HG03342 (cell line): ENCODE data around the gene DUSP3.
"Not testable (repeated sequence)": the region's sequence is repeated elsewhere in the genome, so short reads cannot be mapped to it uniquely, and the experiment has no call there.

Source experiments
- ATAC-seq: cut with Tn5 transposase; IDR thresholded peaks from one replicate; pipeline ENCODE4 v1.9.1; 2021; ENCODE audit warnings: mild to moderate bottlenecking, moderate library complexity; ENCODE audit not compliant: unreplicated experiment

DUSP3 gene

DNA sequence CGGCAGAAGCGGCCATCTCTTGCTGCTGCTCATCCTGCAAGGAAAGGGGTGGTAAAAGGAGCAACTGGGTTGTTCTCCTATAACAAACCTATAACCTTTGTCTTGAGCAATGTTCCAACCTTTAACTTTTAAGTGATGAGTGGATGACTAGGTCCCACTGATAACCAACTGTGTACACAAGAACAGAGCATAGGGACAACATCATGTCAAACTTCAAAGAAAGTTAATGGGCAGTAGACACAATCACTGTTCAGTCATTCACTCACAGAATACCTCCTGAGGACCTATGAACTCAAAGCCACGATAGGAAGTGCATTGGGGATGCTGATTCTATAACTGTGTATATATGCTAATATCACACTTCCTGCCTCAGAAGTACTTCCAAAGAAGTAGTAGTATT, 23.1 kb upstream of the DUSP3 start:
- no peak for ATAC-seq

DNA sequence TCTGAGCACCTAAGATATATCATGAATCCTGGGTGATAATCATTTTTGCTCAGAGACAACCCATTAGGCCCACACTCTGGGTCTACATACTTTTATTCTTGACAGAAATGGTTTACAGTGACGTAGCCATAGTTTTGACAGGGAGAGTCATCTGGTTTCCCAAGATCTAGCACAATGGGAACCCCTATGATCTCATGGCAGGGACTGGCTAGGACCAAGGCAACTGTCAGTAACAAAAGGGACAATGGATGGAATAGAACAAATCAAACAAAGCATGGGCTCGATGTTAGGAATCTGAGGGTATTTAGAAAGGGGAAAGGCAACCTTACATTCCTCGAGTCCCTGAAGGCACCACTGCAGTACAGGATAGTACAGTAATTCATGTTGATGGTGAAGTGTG, 22.0 kb upstream of the DUSP3 start:
- no peak for ATAC-seq

DNA sequence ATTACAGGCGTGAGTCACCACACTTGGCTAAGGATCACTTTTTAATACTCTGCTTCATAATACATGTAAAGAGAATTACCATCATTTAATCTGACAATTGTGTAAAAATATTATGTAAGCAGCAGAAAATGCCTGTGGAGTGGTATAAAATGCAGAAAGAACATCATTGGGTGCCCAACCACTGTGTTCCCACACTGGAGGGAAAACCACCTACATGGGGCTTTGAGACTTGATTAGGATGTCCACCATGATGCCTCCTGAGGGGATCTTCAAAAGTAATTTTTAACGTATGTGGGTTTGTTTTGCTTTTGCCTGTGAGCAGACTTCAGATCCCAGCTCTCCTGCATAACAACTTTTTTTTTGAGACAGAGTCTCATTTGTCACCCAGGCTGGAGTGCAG, 20.3 kb upstream of the DUSP3 start:
- ATAC-seq = no peak

DNA sequence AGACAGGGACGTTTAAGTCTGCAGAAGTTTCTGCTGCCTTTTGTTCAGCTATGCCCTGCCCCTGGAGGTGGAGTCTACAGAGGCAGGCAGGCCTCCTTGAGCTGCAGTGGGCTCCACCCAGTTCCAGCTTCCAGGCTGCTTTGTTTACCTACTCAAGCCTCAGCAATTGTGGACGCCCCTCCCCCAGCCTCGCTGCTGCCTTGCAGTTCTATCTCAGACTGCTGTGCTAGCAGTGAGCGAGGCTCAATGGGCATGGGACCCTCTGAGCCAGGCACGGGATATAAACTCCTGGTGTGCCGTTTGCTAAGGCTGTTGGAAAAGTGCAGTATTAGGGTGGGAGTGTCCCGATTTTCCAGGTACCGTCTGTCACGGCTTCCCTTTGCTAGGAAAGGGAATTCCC, 19.2 kb upstream of the DUSP3 start:
- not testable (repeated sequence) for ATAC-seq

DNA sequence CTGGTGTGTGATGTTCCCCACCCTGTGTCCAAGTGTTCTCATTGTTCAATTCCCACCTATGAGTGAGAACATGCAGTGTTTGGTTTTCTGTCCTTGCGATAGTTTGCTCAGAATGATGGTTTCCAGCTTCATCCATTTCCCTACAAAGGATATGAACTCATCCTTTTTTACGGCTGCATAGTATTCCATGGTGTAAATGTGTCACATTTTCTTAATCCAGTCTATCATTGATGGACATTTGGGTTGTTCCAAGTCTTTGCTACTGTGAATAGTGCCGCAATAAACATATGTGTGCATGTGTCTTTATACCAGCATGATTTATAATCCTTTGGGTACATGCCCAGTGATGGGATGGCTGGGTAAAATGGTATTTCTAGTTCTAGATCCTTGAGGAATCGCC, 13.9 kb upstream of the DUSP3 start:
- ATAC-seq = not testable (repeated sequence)

DNA sequence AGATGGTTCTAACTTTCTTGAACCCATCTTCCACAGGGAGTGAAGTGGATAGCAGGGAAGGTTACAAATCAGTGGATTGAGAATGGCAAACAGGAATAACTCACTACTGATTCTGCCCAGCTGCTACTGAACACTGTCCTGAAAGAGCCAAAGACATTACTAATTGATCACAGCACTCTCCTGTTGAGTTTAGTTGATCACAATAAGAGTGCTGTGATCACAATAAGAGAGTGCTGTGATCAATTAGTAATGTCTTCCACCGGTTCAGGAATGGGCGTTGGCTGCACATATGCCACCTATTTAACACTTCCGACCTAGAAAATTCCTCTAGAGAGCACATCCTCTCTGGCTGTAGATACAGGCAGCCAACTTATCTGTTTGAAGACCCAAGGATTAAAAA, 12.8 kb upstream of the DUSP3 start:
- ATAC-seq = no peak

DNA sequence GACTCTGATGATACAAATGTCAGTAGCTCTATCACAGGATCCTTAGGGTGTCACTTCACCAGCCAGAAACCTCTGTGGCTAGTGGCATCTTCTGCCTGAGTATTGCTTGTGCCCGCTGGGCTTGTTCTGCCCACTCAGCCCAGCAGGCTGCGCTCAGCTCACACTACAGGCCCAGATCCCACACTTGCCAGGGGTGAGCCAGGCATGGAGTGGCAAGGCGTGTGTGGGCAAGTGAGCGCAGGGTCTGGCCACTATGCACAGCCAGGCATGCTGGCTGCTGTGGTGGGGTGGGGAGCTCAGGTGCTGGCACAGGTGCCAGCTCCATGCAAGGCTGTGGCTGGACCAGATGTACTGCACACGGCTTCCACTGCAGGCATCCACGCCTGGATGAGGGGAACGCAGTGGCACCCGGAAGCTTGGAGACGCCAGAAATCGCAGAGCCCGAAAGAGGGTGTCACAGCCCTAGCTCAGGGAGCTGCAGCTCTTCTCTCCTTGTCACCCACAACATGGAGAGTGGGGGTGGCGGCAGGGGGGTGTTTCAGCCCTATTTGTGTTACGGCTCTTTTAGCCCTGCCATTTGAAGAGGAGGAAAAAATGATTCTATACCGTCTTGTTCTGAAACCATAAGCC, 11.6 kb upstream of the DUSP3 start:
- ATAC-seq = no peak

DNA sequence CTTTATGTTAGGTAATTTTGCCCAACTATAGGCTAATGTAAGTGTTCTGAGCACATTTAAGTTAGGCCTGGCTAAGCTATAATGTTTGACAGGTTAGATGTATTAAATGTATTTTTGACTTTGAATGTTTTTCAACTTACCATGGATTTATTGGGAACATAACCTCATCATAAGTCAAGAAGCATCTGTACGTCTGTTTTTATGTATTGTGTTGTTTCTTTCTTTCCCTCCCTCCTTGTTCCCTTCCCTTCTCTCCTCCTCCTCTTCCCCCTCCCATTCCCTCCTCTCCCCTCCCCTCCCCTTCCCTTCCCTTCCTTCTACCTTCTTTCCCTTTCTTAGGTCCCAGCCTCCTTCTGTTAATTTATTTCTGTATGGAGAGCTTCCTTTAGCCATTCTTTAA, 10.7 kb upstream of the DUSP3 start:
- no peak for ATAC-seq

DNA sequence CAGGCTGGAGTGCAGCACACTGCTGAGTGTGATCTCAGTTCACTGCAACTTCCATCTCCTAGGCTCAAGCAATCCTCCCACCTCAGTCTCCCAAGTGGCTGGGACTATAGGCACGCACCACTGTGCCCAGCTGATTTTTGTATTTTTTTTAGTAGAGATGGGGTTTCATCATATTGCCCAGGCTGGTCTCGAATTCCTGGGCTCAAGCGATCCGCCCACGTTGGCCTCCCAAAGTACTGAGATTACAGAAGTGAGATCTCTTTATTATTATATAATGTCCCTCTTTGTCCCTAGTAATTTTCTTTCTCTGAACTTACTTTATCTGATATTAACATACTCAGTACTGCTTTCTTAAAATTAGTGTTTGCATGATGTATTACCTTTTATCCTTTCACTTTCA, 9.8 kb upstream of the DUSP3 start:
- ATAC-seq = no peak

DNA sequence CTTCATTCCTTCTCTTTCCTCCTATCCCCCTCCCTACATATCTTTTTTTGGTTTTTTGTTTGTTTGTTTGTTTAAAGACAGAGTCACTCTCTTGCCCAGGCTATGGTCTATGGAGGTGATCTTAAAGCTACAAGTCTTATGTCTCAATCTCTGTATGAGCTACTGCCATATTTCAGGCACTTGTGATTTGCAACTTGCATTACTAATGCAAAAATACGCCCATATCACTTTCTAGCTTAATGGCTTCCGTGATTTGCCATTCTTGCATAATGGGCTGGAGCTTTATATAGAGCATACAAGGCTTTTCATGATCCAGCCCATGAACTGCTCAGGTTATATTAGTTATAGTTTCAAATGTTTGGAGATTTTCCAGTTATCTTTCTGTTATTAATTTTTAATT, 9.0 kb upstream of the DUSP3 start:
- ATAC-seq = no peak

DNA sequence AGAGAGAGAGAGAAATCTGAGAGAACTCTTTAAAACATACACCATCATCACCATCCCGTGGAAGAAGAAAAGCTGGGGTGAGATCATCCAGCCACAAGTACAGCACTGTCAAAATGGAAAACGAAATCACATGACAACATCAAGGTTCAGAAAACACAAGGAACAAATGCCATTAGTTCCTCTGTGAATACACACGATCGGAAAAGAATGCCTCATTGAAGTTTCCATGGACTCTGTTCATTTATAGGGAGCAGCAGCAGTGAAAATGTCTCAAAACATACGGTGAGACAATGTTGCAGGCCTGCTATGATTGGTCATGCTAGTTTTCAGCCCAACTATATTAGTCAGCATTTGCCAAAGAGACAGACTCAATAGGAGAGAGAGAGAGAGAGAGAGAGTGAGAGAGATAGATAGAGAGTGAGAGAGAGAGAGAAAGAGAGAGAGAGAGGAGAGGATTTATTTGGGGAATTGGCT, 5.9 kb upstream of the DUSP3 start:
- no peak for ATAC-seq

DNA sequence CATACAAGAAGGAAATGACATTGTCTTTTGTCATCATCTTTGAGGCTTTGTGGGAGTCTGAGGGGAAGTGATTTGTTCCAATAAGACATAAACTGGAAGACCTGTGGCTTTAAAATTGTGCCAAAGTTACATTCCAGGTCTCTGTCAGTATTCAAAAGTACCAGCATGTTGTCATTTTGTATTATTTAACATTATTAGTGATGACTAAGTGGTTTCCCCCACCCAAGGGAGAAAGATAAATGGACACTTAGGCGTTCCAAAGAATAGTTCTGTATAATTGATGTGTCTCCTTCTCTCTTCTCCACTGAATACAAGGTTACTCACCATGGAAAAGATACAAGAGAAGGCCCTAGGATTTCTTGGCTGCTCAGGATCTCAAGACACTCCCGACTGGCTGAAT, 5.3 kb upstream of the DUSP3 start:
- ATAC-seq = no peak

DNA sequence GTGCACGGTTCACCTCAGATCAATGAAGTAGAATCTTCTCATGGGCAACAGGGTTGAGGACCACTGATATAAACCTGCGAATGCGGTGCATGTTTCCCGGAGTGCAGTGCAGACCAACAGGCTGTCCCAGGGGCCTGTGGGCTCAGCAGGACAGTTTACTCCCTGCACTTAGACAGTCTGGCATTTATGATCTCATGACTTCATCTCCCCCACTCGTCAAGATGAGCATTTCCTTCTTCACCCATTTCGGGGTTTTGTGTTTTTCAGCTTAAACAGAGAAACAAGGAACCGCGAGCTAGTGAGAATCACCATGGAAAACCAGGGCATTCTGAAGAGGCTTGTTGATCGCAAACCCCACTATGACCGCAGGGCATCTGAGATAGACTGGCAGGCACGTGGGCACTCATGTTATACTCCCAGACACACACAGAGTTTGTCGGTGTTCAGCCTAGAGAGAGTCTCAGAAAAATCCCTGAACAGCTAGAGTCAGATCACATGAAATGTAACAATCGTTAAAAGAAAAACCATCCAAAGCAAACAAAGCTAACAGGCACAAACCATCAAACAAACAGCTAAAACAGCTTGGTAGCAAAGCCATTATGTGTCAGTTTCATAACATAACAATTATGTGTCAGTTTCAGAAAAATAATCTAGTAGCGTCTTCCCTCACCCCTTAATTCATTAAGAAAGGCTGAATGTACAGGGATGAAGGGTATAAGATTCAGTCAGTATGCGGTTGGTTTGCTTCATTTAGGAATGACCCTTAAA, 4.3 kb upstream of the DUSP3 start:
- no peak for ATAC-seq

DNA sequence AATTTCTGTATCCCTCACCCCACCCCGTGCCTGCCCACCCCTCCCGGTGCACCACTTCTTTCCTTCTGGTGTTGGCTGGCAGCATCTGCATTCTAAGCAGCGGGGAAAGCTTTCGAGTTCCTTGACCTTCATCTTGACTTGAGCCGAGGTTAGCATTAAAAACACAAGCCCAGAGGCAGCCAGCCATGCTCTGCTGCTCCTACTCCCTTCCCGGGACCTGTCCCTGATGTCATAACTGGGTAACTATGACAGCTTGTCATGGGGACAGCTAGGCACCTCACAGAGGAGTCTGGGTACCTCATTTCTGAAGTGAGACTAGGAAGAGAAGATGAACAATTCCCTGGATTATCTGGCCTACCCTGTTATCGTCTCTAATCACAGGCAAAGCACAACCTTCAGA, 1.4 kb upstream of the DUSP3 start, which contains the start of gene CFAP97D1:
CFAP97D1 (plus strand) TSS at position 301 of the 400 bp plus-strand sequence; CDS start at position 329, 28 bp downstream.
- ATAC-seq = no peak

DNA sequence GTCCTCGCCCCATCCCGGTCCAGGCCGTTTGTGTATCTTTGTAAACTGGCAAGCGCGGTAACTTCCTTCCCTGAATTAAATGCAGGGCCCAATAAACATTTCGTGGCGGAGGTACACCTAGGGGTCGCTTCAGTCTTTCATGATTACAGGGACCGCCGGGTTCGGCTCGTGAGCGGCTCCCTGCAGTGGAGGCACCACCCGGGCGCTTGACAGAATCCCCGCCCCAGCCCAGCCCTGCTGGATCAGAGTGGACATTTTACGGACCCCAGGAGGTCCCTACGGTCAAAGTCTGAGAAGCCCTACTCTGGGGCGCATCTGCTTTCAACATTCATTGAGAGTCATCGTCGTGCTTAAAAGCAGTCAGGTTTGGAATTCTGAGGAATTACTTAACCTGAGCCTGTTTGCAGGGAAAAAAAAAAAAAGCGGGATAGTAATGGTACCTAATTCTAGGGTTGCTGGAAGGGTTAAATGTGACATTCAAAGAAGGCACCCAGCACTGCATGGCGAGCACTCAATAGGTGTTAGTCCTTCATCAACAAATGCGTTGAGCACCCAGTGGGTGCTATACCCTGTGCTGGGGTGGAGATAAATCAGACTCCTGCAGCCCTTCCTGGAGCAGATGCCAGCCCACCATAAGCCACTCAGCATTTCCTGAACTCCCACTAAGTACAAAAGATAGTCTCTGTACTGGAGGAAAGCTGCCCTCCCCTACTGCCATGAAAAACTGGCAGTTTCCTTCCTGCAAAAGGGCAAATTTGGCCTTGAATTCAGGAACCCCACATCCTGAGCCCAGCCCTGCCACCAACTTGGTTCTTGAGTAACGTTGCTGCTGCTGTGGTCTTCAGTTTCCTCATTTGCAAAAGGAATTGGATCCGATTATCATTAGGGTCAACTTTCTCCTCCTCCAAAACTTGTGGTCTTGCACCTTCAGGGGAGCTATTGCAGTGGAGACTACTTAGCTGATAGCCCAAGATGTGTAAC, 658 bp upstream of the DUSP3 start:
- ATAC-seq = peak; percentile 15

DNA sequence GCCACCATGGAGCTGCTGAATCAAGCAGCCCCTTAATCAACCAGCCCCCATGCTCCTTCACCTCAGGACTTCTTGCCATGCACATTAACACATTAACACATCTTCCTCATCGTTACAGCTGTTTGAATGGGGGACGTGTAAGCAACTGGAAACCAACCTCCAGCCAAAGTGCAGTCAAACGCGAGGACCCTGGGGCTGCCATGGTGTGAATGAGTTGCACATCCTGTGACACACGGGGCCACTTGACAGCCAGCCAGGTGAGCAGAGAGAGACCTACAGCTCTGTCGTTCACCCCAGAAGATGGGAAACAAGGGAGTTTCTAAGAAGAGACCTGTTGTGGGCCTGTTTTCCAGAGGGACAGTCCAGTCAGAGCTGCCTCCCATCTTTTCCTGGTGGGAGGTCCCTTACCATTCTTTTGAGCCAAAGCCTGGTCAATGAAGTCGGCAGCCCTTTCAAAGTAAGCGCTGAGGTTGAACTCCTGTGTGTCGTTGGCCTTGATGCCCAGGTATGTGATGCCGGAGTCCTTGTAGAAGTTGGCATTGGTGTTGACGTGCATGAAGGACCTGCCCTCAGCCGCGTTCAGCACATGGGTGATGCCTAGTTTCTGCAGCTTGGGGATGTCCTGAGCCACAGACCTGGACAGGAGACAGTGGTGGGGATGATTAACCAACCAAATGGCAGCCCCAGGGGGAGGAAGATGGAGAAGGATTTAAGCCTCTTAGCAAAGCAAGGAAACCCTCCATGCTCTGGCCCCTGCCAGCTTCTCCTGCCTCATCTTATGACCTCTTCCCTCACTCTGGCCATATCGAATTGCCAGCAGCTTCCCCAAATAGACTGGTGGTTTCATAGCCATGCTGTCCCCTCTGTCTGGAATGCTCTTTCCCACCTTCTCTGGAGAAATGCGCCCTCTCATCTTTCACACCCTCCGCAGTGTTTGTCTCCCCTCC, 4.2 kb downstream of the DUSP3 start:
- ATAC-seq = no peak

DNA sequence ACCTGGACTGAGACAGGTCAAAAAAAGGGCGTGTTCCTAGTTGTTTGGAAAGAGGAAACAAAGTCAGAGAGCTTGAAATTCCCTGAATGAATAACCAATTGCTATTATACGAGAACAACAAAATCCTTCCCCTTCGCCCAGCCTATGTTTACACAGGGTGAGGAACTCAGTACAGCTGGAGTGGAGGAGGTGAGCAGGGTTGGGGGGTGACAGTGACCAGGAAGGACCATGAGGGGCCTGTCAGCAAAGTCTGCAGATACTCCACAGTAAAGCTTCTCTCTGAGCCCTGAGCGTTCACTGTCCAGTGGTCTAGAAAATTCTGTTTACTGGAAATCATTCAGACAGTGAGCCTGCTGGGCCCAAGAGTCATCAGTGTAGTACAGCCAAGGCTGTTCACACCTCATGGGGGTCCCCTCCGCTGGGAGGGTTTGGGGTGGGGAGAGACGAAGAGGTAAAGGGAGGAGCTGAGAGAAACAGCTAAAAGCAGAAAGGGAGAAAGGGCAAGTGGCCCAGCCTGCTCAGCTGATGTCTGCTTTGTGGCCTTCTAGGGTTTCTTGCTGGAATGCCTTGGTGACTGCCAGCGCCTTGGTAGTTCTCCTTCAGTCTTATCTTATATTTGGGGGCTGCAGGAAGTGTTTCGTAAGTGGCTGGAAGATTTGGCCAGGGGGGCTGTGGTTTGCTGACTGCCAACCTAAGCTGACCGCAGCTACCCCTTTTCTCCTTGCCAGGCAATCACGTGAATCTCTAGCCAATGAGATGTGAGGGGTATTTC, 5.7 kb downstream of the DUSP3 start:
- ATAC-seq = no peak

DNA sequence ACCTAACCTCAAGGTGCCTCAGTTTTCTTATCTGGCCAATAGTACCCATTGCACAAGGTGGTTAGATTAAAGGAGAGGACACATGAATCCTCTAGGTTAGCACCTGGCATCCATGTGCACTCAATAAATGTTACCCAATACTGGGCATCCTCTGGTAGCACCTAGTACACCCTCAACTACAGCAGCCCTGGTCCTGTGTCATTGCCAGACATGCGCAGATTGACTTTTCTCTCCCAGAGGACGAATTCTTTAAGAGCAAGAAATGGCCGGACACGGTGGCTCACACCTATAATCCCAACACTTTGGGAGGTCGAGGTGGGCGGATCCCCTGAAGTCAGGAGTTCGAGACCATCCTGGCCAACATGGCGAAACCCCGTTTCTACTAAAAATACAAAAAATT, 7.3 kb downstream of the DUSP3 start:
- ATAC-seq = no peak

DNA sequence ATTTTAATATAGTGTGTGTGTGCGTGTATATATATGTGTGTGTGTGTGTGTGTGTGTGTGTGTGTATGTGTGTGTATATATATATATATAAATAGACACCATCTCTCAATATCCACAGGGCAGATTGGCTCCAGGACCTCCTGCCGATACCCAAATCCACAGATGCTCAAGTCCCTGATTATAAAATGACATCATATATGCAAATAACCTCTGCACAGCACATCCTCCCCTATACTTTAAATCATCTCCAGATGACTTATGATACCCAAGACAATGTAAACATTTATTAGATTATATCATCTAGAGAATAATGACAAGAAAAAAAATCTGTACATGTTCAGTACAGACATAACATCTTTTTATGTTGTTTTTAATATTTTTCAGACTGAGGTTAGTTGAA, 7.8 kb downstream of the DUSP3 start:
- ATAC-seq = no peak
